ENCODE results near the gene RAB12.

Gene RAB12

GRCh38 chr18:8584798-8585197 lies 24.4 kb upstream of the RAB12 start:
- TF ChIP-seq EZH2phosphoT487 (conservative IDR thresholded peaks at IDR 0.05; ENCODE audit: low read length) (no peak), CTCF (IDR thresholded peaks at IDR 0.05; ENCODE audit: insufficient read depth, low read length, poor library complexity, severe bottlenecking) (no peak)
- no peak overlapping the region for H3K4me3 ChIP-seq (ENCODE audit: insufficient read depth, low read length, poor library complexity, severe bottlenecking)
- H3K27ac ChIP-seq (ENCODE audit: low read depth, low read length) = no peak overlapping the region
- no peaks in the 10 kb centered on the region for H3K79me2 ChIP-seq (ENCODE audit: insufficient read depth, low read length)
- no peak overlapping the region for H2AFZ ChIP-seq (ENCODE audit: low read depth, low read length, severe bottlenecking)
- H3K27me3 ChIP-seq (ENCODE audit: low read length) = no peaks in the 10 kb centered on the region
- no peaks in the 10 kb centered on the region for H3K9me3 ChIP-seq (ENCODE audit: insufficient read depth, low read length)
- no peaks in the 10 kb centered on the region for H3K9me2 ChIP-seq (replicated peaks; ENCODE audit: insufficient read depth, low read length)
- no peaks in the 10 kb centered on the region for H3F3A ChIP-seq (ENCODE audit: insufficient read depth)
- no peaks in the 10 kb centered on the region for H4K20me1 ChIP-seq (ENCODE audit: low read depth, low read length)
- H3K9ac ChIP-seq (ENCODE audit: low read length) = no peak overlapping the region
- H3K4me2 ChIP-seq (ENCODE audit: low read depth, low read length, poor library complexity, severe bottlenecking) = no peak overlapping the region
- no peaks in the 10 kb centered on the region for H3K36me3 ChIP-seq (ENCODE audit: low read length)

- Histone ChIP-seq H3K4me2 (ENCODE audit: low read depth, low read length, poor library complexity, severe bottlenecking) (no peak overlapping the region), H3K27ac (ENCODE audit: low read depth, low read length) (no peak overlapping the region), H3K9me2 (replicated peaks; ENCODE audit: insufficient read depth, low read length) (no peaks in the 10 kb centered on the region), H2AFZ (ENCODE audit: low read depth, low read length, severe bottlenecking) (no peak overlapping the region), H3K79me2 (ENCODE audit: insufficient read depth, low read length) (no peaks in the 10 kb centered on the region), H3K36me3 (ENCODE audit: low read length) (no peaks in the 10 kb centered on the region), H3K9ac (ENCODE audit: low read length) (no peak overlapping the region), H3F3A (ENCODE audit: insufficient read depth) (no peaks in the 10 kb centered on the region), H3K27me3 (ENCODE audit: low read length) (no peaks in the 10 kb centered on the region), H3K4me3 (ENCODE audit: insufficient read depth, low read length, poor library complexity, severe bottlenecking) (no peak overlapping the region), H3K9me3 (ENCODE audit: insufficient read depth, low read length) (no peaks in the 10 kb centered on the region), H4K20me1 (ENCODE audit: low read depth, low read length) (no peaks in the 10 kb centered on the region)
- no peak for TF ChIP-seq EZH2phosphoT487 (conservative IDR thresholded peaks at IDR 0.05; ENCODE audit: low read length)
- no peak for TF ChIP-seq CTCF (IDR thresholded peaks at IDR 0.05; ENCODE audit: insufficient read depth, low read length, poor library complexity, severe bottlenecking)
Measured at GRCh38 chr18:8586941-8587340, 22.3 kb upstream of the RAB12 start.

GRCh38 chr18:8595445-8595844 lies 13.8 kb upstream of the RAB12 start:
- Histone ChIP-seq H3K27me3 (ENCODE audit: low read length) (no peaks in the 10 kb centered on the region), H4K20me1 (ENCODE audit: low read depth, low read length) (no peaks in the 10 kb centered on the region), H3F3A (ENCODE audit: insufficient read depth) (no peaks in the 10 kb centered on the region), H3K4me3 (ENCODE audit: insufficient read depth, low read length, poor library complexity, severe bottlenecking) (no peak overlapping the region), H3K36me3 (ENCODE audit: low read length) (no peaks in the 10 kb centered on the region), H2AFZ (ENCODE audit: low read depth, low read length, severe bottlenecking) (no peak overlapping the region), H3K4me2 (ENCODE audit: low read depth, low read length, poor library complexity, severe bottlenecking) (no peak overlapping the region), H3K27ac (ENCODE audit: low read depth, low read length) (no peak overlapping the region), H3K9me3 (ENCODE audit: insufficient read depth, low read length) (no peaks in the 10 kb centered on the region), H3K9me2 (replicated peaks; ENCODE audit: insufficient read depth, low read length) (no peaks in the 10 kb centered on the region), H3K9ac (ENCODE audit: low read length) (no peak overlapping the region), H3K79me2 (ENCODE audit: insufficient read depth, low read length) (no peaks in the 10 kb centered on the region)
- TF ChIP-seq EZH2phosphoT487 (conservative IDR thresholded peaks at IDR 0.05; ENCODE audit: low read length) (no peak), CTCF (IDR thresholded peaks at IDR 0.05; ENCODE audit: insufficient read depth, low read length, poor library complexity, severe bottlenecking) (no peak)
